ENCODE data around the gene TSC22D3. TPM values are rescaled to one million over a fixed set of nuclear protein-coding genes. Genes with fewer than 3 reads are reported as not detected.

The TSC22D3 gene
- total and polyA plus RNA-seq, 7 donors = 40.5 to 551 (median 272) TPM

GRCh38 chrX:107769581-107770317, 5.8 kb downstream of the TSC22D3 start:
- WGBS, 2 donors = 93 to 96% methylated on average over 7 of the region's 7 CpGs
- Histone ChIP-seq H3K36me3 (no peaks in the 10 kb centered on the region), H3K4me1 (peaks cover 0 to 24% (median 4%) of the 10 kb centered on the region in 4 donors), H3K9me3 (no peaks in the 10 kb centered on the region), H3K4me3 (no peak overlapping the region), H3K27ac (no peak overlapping the region), H3K27me3 (no peaks in the 10 kb centered on the region)
- DNase-seq = no peak
- intact Hi-C loops (cut with DNase I) = no loop called here
- TF ChIP-seq POLR2AphosphoS5 (IDR thresholded peaks at IDR 0.05) (no peak), POLR2A (IDR thresholded peaks at IDR 0.05) (no peak), CTCF (IDR thresholded peaks at IDR 0.05) (no peak), EP300 (IDR thresholded peaks at IDR 0.05) (no peak)

GRCh38 chrX:107768051-107768450, 7.5 kb downstream of the TSC22D3 start:
- Histone ChIP-seq H3K4me1 (peaks cover 0 to 17% (median 3%) of the 10 kb centered on the region in 4 donors), H3K27me3 (no peaks in the 10 kb centered on the region), H3K27ac (no peak overlapping the region), H3K4me3 (no peak overlapping the region), H3K36me3 (no peaks in the 10 kb centered on the region), H3K9me3 (no peaks in the 10 kb centered on the region)
- no peak for DNase-seq
- intact Hi-C loops (cut with DNase I) = no loop called here
- 94 to 96% methylated on average over 3 of the region's 3 CpGs for WGBS, 2 donors
- TF ChIP-seq EP300 (IDR thresholded peaks at IDR 0.05) (no peak), POLR2AphosphoS5 (IDR thresholded peaks at IDR 0.05) (no peak), CTCF (IDR thresholded peaks at IDR 0.05) (no peak), POLR2A (IDR thresholded peaks at IDR 0.05) (no peak)

- DNase-seq = peak; percentile 88
- H3K4me1 ChIP-seq = peaks cover 0 to 11% (median 3%) of the 10 kb centered on the region in 4 donors
- 79 to 84% methylated on average over 8 of the region's 8 CpGs for WGBS, 2 donors
- H3K27ac ChIP-seq = peak overlapping the region; percentile 52 to 61 (median 54)
- H3K36me3 ChIP-seq = no peaks in the 10 kb centered on the region
- H3K9me3 ChIP-seq = no peaks in the 10 kb centered on the region
- no peaks in the 10 kb centered on the region for H3K27me3 ChIP-seq
- H3K4me3 ChIP-seq = no peak overlapping the region
- intact Hi-C loops (cut with DNase I) = no loop called here
- TF ChIP-seq POLR2A (IDR thresholded peaks at IDR 0.05) (no peak), POLR2AphosphoS5 (IDR thresholded peaks at IDR 0.05) (peak in 1 of 4 donors; percentile 15)
Measured at GRCh38 chrX:107766470-107767150, 9.0 kb downstream of the TSC22D3 start.

- Histone ChIP-seq H3K4me3 (no peak overlapping the region), H3K9me3 (no peaks in the 10 kb centered on the region), H3K27me3 (no peaks in the 10 kb centered on the region), H3K27ac (no peak overlapping the region), H3K4me1 (peaks cover 0 to 11% (median 3%) of the 10 kb centered on the region in 4 donors), H3K36me3 (no peaks in the 10 kb centered on the region)
- intact Hi-C loops (cut with DNase I) = no loop called here
- DNase-seq = no peak
- no peak for TF ChIP-seq POLR2AphosphoS5 (IDR thresholded peaks at IDR 0.05)
- 94 to 98% methylated on average over 11 of the region's 11 CpGs for WGBS, 2 donors
Measured at GRCh38 chrX:107764845-107765608, 10.6 kb downstream of the TSC22D3 start.

- Histone ChIP-seq H3K27ac (no peak overlapping the region), H3K9me3 (no peaks in the 10 kb centered on the region), H3K27me3 (no peaks in the 10 kb centered on the region), H3K36me3 (no peaks in the 10 kb centered on the region), H3K4me3 (no peak overlapping the region), H3K4me1 (peaks cover 0 to 11% (median 3%) of the 10 kb centered on the region in 4 donors)
- intact Hi-C loops (cut with DNase I) = no loop called here
- DNase-seq = no peak
- no peak for TF ChIP-seq EP300 (IDR thresholded peaks at IDR 0.05)
- TF ChIP-seq POLR2AphosphoS5 (IDR thresholded peaks at IDR 0.05) = no peak
- no peak for TF ChIP-seq POLR2A (IDR thresholded peaks at IDR 0.05)
- TF ChIP-seq CTCF (IDR thresholded peaks at IDR 0.05) = no peak
- 84 to 94% methylated on average over 1 of the region's 1 CpG for WGBS, 2 donors
Measured at GRCh38 chrX:107763647-107764046, 11.9 kb downstream of the TSC22D3 start.
